Measurements from ENCODE around the gene ASB6. TPM values are rescaled to one million over a fixed set of nuclear protein-coding genes. Genes with fewer than 3 reads are reported as not detected.

ASB6 gene
- total and polyA plus RNA-seq, 7 donors: 6.3 to 20.2 (median 8.9) TPM

- Histone ChIP-seq H3K36me3 (ENCODE audit: insufficient read depth in 1 of 2, low read depth in 1 of 2) (no peaks in the 10 kb centered on the region), H3K27ac (no peak overlapping the region), H3K9me3 (no peaks in the 10 kb centered on the region), H3K27me3 (ENCODE audit: insufficient read depth in 3 of 3, low read length in 2 of 3) (no peaks in the 10 kb centered on the region), H3K4me3 (no peak overlapping the region), H3K4me1 (peaks cover 6% of the 10 kb centered on the region)
- DNase-seq (no peak), ATAC-seq (no peak)
- intact Hi-C loops (cut with DNase I): no loop called here
- 76 to 78% (median 77%) methylated on average over 6 of the region's 6 CpGs for WGBS, 3 donors
- TF ChIP-seq CTCF (IDR thresholded peaks at IDR 0.05): no peak
Observed at GRCh38 chr9:129590466-129590865, 51.5 kb downstream of the ASB6 start.

- Histone ChIP-seq H3K4me3 (no peak overlapping the region), H3K27ac (peak overlapping the region; percentile 78), H3K4me1 (peaks cover 9% of the 10 kb centered on the region), H3K27me3 (ENCODE audit: insufficient read depth in 3 of 3, low read length in 2 of 3) (no peaks in the 10 kb centered on the region), H3K9me3 (no peaks in the 10 kb centered on the region), H3K36me3 (ENCODE audit: insufficient read depth in 1 of 2, low read depth in 1 of 2) (no peaks in the 10 kb centered on the region)
- WGBS, 3 donors: 49 to 68% (median 51%) methylated on average over 23 of the region's 23 CpGs
- DNase-seq (peak in 1 of 2 donors; percentile 77), ATAC-seq (peak; percentile 90 to 96 (median 93))
- no peak for TF ChIP-seq CTCF (IDR thresholded peaks at IDR 0.05)
- intact Hi-C loops (cut with DNase I): no loop called here
Observed at GRCh38 chr9:129587487-129588262, 54.3 kb downstream of the ASB6 start.

- 67 to 84% (median 75%) methylated on average over 8 of the region's 8 CpGs for WGBS, 3 donors
- Histone ChIP-seq H3K27ac (peak overlapping the region; percentile 78), H3K9me3 (no peaks in the 10 kb centered on the region), H3K36me3 (ENCODE audit: insufficient read depth in 1 of 2, low read depth in 1 of 2) (no peaks in the 10 kb centered on the region), H3K4me3 (no peak overlapping the region), H3K27me3 (ENCODE audit: insufficient read depth in 3 of 3, low read length in 2 of 3) (no peaks in the 10 kb centered on the region), H3K4me1 (peaks cover 9% of the 10 kb centered on the region)
- DNase-seq: no peak
- ATAC-seq: no peak
- intact Hi-C loops (cut with DNase I): no loop called here
- TF ChIP-seq CTCF (IDR thresholded peaks at IDR 0.05): no peak
Observed at GRCh38 chr9:129586685-129587084, 55.3 kb downstream of the ASB6 start.

GRCh38 chr9:129586245-129586644 is 55.7 kb downstream of the ASB6 start:
- TF ChIP-seq CTCF (IDR thresholded peaks at IDR 0.05): no peak
- no peaks in the 10 kb centered on the region for H3K9me3 ChIP-seq
- H3K4me3 ChIP-seq: no peak overlapping the region
- 97 to 100% (median 97%) methylated on average over 1 of the region's 1 CpG for WGBS, 3 donors
- H3K4me1 ChIP-seq: peaks cover 9% of the 10 kb centered on the region
- intact Hi-C loops (cut with DNase I): no loop called here
- H3K27ac ChIP-seq: peak overlapping the region; percentile 78
- DNase-seq: no peak
- no peaks in the 10 kb centered on the region for H3K36me3 ChIP-seq (ENCODE audit: insufficient read depth in 1 of 2, low read depth in 1 of 2)
- no peak for ATAC-seq
- H3K27me3 ChIP-seq (ENCODE audit: insufficient read depth in 3 of 3, low read length in 2 of 3): no peaks in the 10 kb centered on the region

- intact Hi-C loops (cut with DNase I): no loop called here
- peaks cover 9% of the 10 kb centered on the region for H3K4me1 ChIP-seq
- no peak overlapping the region for H3K27ac ChIP-seq
- no peaks in the 10 kb centered on the region for H3K36me3 ChIP-seq (ENCODE audit: insufficient read depth in 1 of 2, low read depth in 1 of 2)
- WGBS, 3 donors: 100% methylated on average over 1 of the region's 1 CpG
- TF ChIP-seq CTCF (IDR thresholded peaks at IDR 0.05): no peak
- no peaks in the 10 kb centered on the region for H3K9me3 ChIP-seq
- no peak overlapping the region for H3K4me3 ChIP-seq
- no peak for ATAC-seq
- H3K27me3 ChIP-seq (ENCODE audit: insufficient read depth in 3 of 3, low read length in 2 of 3): no peaks in the 10 kb centered on the region
- no peak for DNase-seq
Observed at GRCh38 chr9:129585352-129585751, 56.6 kb downstream of the ASB6 start.

Measured in psoas muscle (tissue), 8 donors.